GM12878 (cell line): ENCODE measurements around the gene PAN3. TPM values are rescaled to one million over a fixed set of nuclear protein-coding genes. Genes with fewer than 3 reads are reported as not detected.

Experiments used
- ATAC-seq: fragments of 200-7000 bp; cut with Tn5 transposase; 3 replicates; pipeline ENCODE4 v1.9.1; 2020; ENCODE audit warnings: mild to moderate bottlenecking, moderate library complexity
- BruUV-seq: library from RNA; stranded (reverse); fragments of 400-500 nt; replicated peaks from 2 replicates; lab custom pipeline; 2021; lab: Mats Ljungman, UMichigan
- CTCF ChIA-PET: fragments of 300-600 bp; sonication (Branson Sonifier 250); formaldehyde crosslinking; extraction: SDS; loops from one replicate; lab custom pipeline; 2021; ENCODE audit warnings: inconsistent platforms; lab: Yijun Ruan, JAX
- POLR2A ChIA-PET: fragments of 350-600 bp; formaldehyde crosslinking; extraction: SDS; loops from one replicate; lab custom pipeline; 2021; ENCODE audit warnings: inconsistent platforms; lab: Charles Lee
- RAD21 ChIA-PET: fragments of 300-600 bp; sonication (Branson Sonifier 250); formaldehyde crosslinking; loops from one replicate; lab custom pipeline; 2023; ENCODE audit warnings: antibody characterized with exemption; ENCODE audit not compliant: unreplicated experiment; lab: Charles Lee
- SMC1A ChIA-PET: fragments of 300-600 bp; sonication (Branson Sonifier 250); formaldehyde crosslinking; loops from one replicate; lab custom pipeline; 2023; ENCODE audit not compliant: unreplicated experiment, uncharacterized antibody; lab: Charles Lee
- DNase-seq: peaks from one replicate; pipeline ENCODE4 v3.0.0-alpha.2; 2011; ENCODE audit warnings: low read depth, low spot score
- FAIRE-seq: peaks from 3 replicates; lab custom pipeline; 2011; peaks lifted over from hg19 to GRCh38; lab: Jason Lieb, UNC
- H2AFZ ChIP-seq: 2 replicates; pipeline ENCODE4 v1.6.0; 2011; ENCODE audit warnings: low read depth, low read length, control low read depth; ENCODE audit not compliant: control insufficient read depth
- H3K27ac ChIP-seq: 2 replicates; pipeline ENCODE4 v1.5.1; 2011; ENCODE audit warnings: control low read depth; ENCODE audit not compliant: control insufficient read depth, insufficient read depth
- H3K27me3 ChIP-seq, 2 experiments: replicated peaks in 1 of 2; 2 replicates each; pipeline versions ENCODE4 v1.6.0 to v1.6.1; 2011; ENCODE audit warnings: low read length in 1 of 2; ENCODE audit not compliant: control insufficient read depth in 2 of 2, insufficient read depth in 2 of 2
- H3K36me3 ChIP-seq, 2 experiments: 2 replicates each; pipeline ENCODE4 v1.5.1; 2011; ENCODE audit warnings: low read length in 1 of 2; ENCODE audit not compliant: control insufficient read depth in 2 of 2, insufficient read depth in 2 of 2
- H3K4me1 ChIP-seq: 2 replicates; pipeline ENCODE4 v1.6.1; 2011; ENCODE audit warnings: mild to moderate bottlenecking, low read length, moderate library complexity, mixed read lengths; ENCODE audit not compliant: control insufficient read depth, insufficient read depth
- H3K4me2 ChIP-seq: 2 replicates; pipeline ENCODE4 v1.6.0; 2011; ENCODE audit warnings: control low read depth; ENCODE audit not compliant: control insufficient read depth, insufficient read depth
- H3K4me3 ChIP-seq: fragments of 200-600 bp; sonication (generic); 2 replicates; pipeline ENCODE4 v1.5.1; 2016
- H3K79me2 ChIP-seq: 2 replicates; pipeline ENCODE4 v1.6.0; 2011; ENCODE audit warnings: low read length; ENCODE audit not compliant: control insufficient read depth, insufficient read depth
- H3K9ac ChIP-seq: 2 replicates; pipeline ENCODE4 v1.8.0; 2011; ENCODE audit warnings: low read length, control low read depth, mixed read lengths; ENCODE audit not compliant: control insufficient read depth, insufficient read depth
- H3K9me3 ChIP-seq: replicated peaks from 3 replicates; pipeline ENCODE4 v1.5.1; 2011; ENCODE audit warnings: mild to moderate bottlenecking, low read length; ENCODE audit not compliant: control insufficient read depth, insufficient read depth
- H4K20me1 ChIP-seq: 2 replicates; pipeline ENCODE4 v1.6.0; 2011; ENCODE audit not compliant: control insufficient read depth, insufficient read depth
- ATF7 ChIP-seq: fragments of 450-650 bp; IDR thresholded peaks from 2 replicates; pipeline ENCODE4 v1.6.1; 2016; ENCODE audit warnings: low read depth, mild to moderate bottlenecking
- BCLAF1 ChIP-seq: fragments of 450-650 bp; IDR thresholded peaks from 2 replicates; pipeline ENCODE4 v1.6.1; 2017; ENCODE audit warnings: antibody characterized with exemption, mild to moderate bottlenecking, moderate library complexity
- E2F8 ChIP-seq: fragments of 450-650 bp; IDR thresholded peaks from 2 replicates; pipeline ENCODE4 v1.6.1; 2018; ENCODE audit warnings: mild to moderate bottlenecking, low read depth, moderate library complexity; ENCODE audit not compliant: partially characterized antibody
- EED ChIP-seq: sonication (generic); IDR thresholded peaks from 2 replicates; pipeline ENCODE4 v1.6.1; 2016; ENCODE audit warnings: antibody characterized with exemption, low read depth
- ELK1 ChIP-seq: IDR thresholded peaks from 2 replicates; pipeline ENCODE4 v1.6.1; 2012; ENCODE audit warnings: low read depth, low read length, improper control_type of control experiment
- GATAD2B ChIP-seq: fragments of 450-650 bp; conservative IDR thresholded peaks from 2 replicates; pipeline ENCODE4 v1.6.1; 2017; ENCODE audit warnings: low read depth, mild to moderate bottlenecking, moderate library complexity
- MEF2B ChIP-seq: fragments of 450-650 bp; IDR thresholded peaks from 2 replicates; pipeline ENCODE4 v1.6.1; 2018; ENCODE audit warnings: mild to moderate bottlenecking, moderate library complexity; ENCODE audit not compliant: partially characterized antibody, poor library complexity, severe bottlenecking
- NFYB ChIP-seq: IDR thresholded peaks from 2 replicates; pipeline ENCODE4 v1.6.1; 2011; ENCODE audit warnings: low read depth, mild to moderate bottlenecking, low read length, improper control_type of control experiment, moderate library complexity; ENCODE audit not compliant: insufficient read depth
- NR2C1 ChIP-seq: fragments of 450-650 bp; IDR thresholded peaks from 2 replicates; pipeline ENCODE4 v1.6.1; 2017; ENCODE audit warnings: antibody characterized with exemption, mild to moderate bottlenecking, moderate library complexity
- NRF1 ChIP-seq: conservative IDR thresholded peaks from 2 replicates; pipeline ENCODE4 v1.6.1; 2011; ENCODE audit warnings: mild to moderate bottlenecking, low read depth, low read length, improper control_type of control experiment
- PAX8 ChIP-seq: fragments of 450-650 bp; IDR thresholded peaks from 2 replicates; pipeline ENCODE4 v1.6.1; 2017; ENCODE audit warnings: mild to moderate bottlenecking, moderate library complexity
- POLR2A ChIP-seq: IDR thresholded peaks from 2 replicates; pipeline ENCODE4 v1.6.1; 2011; ENCODE audit warnings: low read depth, mild to moderate bottlenecking, low read length
- POLR2AphosphoS2 ChIP-seq: IDR thresholded peaks from 2 replicates; pipeline ENCODE4 v1.6.1; 2011; ENCODE audit warnings: low read depth, mild to moderate bottlenecking, low read length, improper control_type of control experiment, moderate library complexity
- RAD21 ChIP-seq: IDR thresholded peaks from 2 replicates; pipeline ENCODE4 v1.6.1; 2011; ENCODE audit warnings: mild to moderate bottlenecking, low read depth, low read length, moderate library complexity; ENCODE audit not compliant: insufficient read depth
- RAD51 ChIP-seq: fragments of 450-650 bp; IDR thresholded peaks from 2 replicates; pipeline ENCODE4 v1.6.1; 2016; ENCODE audit warnings: moderate library complexity, mild to moderate bottlenecking, inconsistent platforms
- SRF ChIP-seq, 2 experiments: IDR thresholded peaks; 2 replicates each; pipeline ENCODE4 v1.6.1; 2011; ENCODE audit warnings: low read depth in 2 of 2, low read length in 2 of 2, mild to moderate bottlenecking in 1 of 2, moderate library complexity in 1 of 2
- WRNIP1 ChIP-seq: IDR thresholded peaks from 2 replicates; pipeline ENCODE4 v1.6.1; 2011; ENCODE audit warnings: low read depth, low read length, improper control_type of control experiment, borderline replicate concordance
- WGBS: methylation state at CpG from one replicate; pipeline ENCODE4 v1.1.6; 2016; ENCODE audit warnings: low lambda C conversion rate; ENCODE audit not compliant: insufficient replicate concordance, insufficient coverage; ENCODE audit errors: missing lambda C conversion rate; 5-methylcytosine and 5-hydroxymethylcytosine counted together
- in situ Hi-C: fragments of 300-500 bp; cut with MboI; formaldehyde crosslinking; loops from 9 replicates; pipeline ENCODE4 v1.14.3; 2018; ENCODE audit warnings: mixed read lengths
- intact Hi-C: fragments of 100-400 bp; cut with micrococcal nuclease; formaldehyde crosslinking; loops from one replicate; pipeline ENCODE4 v1.14.2; 2022; ENCODE audit not compliant: unreplicated experiment
- polyA plus RNA-seq, 11 experiments: library from polyadenylated mRNA; depleted of rRNA in 4 of 11; unstranded in 6 of 11; stranded (reverse) in 5 of 11; fragments of >200 nt; fragmentation: Nextera tagmentation in 4 of 11; fragmentation: Illumina TruSeq in 1 of 11; extraction: Ambion mirVana in 4 of 11; extraction: Trizol in 1 of 11; gene quantifications; 1 replicate in 1 of 11; 2 replicates in 10 of 11; pipeline versions ENCODE4 v1.2.1 to v1.2.3, GENCODE V29; 2011 to 2016; ENCODE audit warnings: inconsistent platforms in 2 of 11, missing spikeins in 2 of 11, low read depth in 1 of 11
- total RNA-seq, 4 experiments: library from RNA; depleted of rRNA in 3 of 4; stranded (reverse); fragments of >200 nt in 3 of 4; fragmentation: Illumina TruSeq in 1 of 4; extraction: Trizol in 1 of 4; gene quantifications; 2 replicates each; pipeline versions ENCODE4 v1.2.1 to v1.2.3, GENCODE V29; 2013 to 2021

The PAN3 gene
- total and polyA plus RNA-seq, 10 of the 15 experiments (the other 5 are each of a cell fraction or from before 2014, with no cell fraction given): 13.0 to 33.3 (median 19.9) TPM

GRCh38 chr13:28340272-28340793 lies 202.0 kb downstream of the PAN3 start:
- Histone ChIP-seq H3K9ac (no peak overlapping the region), H3K4me2 (no peak overlapping the region), H3K4me1 (no peaks in the 10 kb centered on the region), H2AFZ (no peak overlapping the region), H3K79me2 (no peaks in the 10 kb centered on the region), H3K4me3 (no peak overlapping the region), H3K36me3 (no peaks in the 10 kb centered on the region), H3K27me3 (no peaks in the 10 kb centered on the region), H3K27ac (no peak overlapping the region), H3K9me3 (no peaks in the 10 kb centered on the region), H4K20me1 (no peaks in the 10 kb centered on the region)
- RAD21 ChIA-PET: no interaction called here
- SMC1A ChIA-PET: no interaction called here
- WGBS: 77% methylated on average over 2 of the region's 2 CpGs
- in situ Hi-C loops (no loop called here), intact Hi-C loops (no loop called here)
- POLR2A ChIA-PET: interaction anchor here (0.7 kb wide), 1 partner anchor 291 kb away, joined by 3 read pairs; no protein-coding TSS in a partner anchor
- CTCF ChIA-PET: interaction anchor here (1.2 kb wide), 1 partner anchor 302 kb away, joined by 3 read pairs; no protein-coding TSS in a partner anchor
- no peak for DNase-seq
- TF ChIP-seq NR2C1 (no peak), ATF7 (no peak), GATAD2B (no peak), NRF1 (no peak), ELK1 (no peak), NFYB (no peak), RAD51 (no peak), EED (no peak), BCLAF1 (no peak), WRNIP1 (no peak), POLR2AphosphoS2 (no peak), RAD21 (no peak), POLR2A (no peak), PAX8 (no peak), SRF (IDR thresholded peaks at IDR 0.05; ENCODE audit: low read depth in 2 of 2, low read length in 2 of 2) (no peak), MEF2B (no peak), E2F8 (no peak)
- no peak for ATAC-seq
- no TSS peak for BruUV-seq
- no peak for FAIRE-seq
